Endodermal cell (in vitro differentiated cells): ENCODE results near the gene C8G. TPM values are rescaled to one million over a fixed set of nuclear protein-coding genes. Genes with fewer than 3 reads are reported as not detected.

Experiments used
- DNase-seq: peaks from one replicate; pipeline ENCODE4 v3.0.0-alpha.2; 2017
- H3K27ac ChIP-seq: 2 replicates; pipeline ENCODE4 v1.5.1; 2013; ENCODE audit warnings: mild to moderate bottlenecking, low read depth, low read length, moderate library complexity
- H3K27me3 ChIP-seq: 2 replicates; pipeline ENCODE4 v1.6.1; 2013; ENCODE audit warnings: mild to moderate bottlenecking, low read length, moderate library complexity; ENCODE audit not compliant: insufficient read depth, control insufficient read depth, poor library complexity, severe bottlenecking
- H3K36me3 ChIP-seq: 2 replicates; pipeline ENCODE4 v1.7.0; 2013; ENCODE audit warnings: mild to moderate bottlenecking, low read length, moderate library complexity; ENCODE audit not compliant: control insufficient read depth, insufficient read depth
- H3K4me1 ChIP-seq: one replicate; pipeline ENCODE4 v1.7.0; 2013; ENCODE audit warnings: low read length; ENCODE audit not compliant: control insufficient read depth, insufficient read depth
- H3K4me3 ChIP-seq: 2 replicates; pipeline ENCODE4 v1.5.1; 2013; ENCODE audit warnings: mild to moderate bottlenecking, low read length, moderate library complexity
- H3K9ac ChIP-seq: 2 replicates; pipeline ENCODE4 v1.6.1; 2013; ENCODE audit warnings: mild to moderate bottlenecking, low read length, moderate library complexity; ENCODE audit not compliant: poor library complexity, severe bottlenecking; ENCODE audit errors: extremely low read depth
- H3K9me3 ChIP-seq: 2 replicates; pipeline ENCODE4 v1.6.1; 2013; ENCODE audit warnings: mild to moderate bottlenecking, low read length, moderate library complexity; ENCODE audit not compliant: control insufficient read depth
- H3K27ac Mint-ChIP-seq: 2 replicates; pipeline ENCODE4 v1.8.0; 2020; ENCODE audit warnings: mixed read lengths
- H3K27me3 Mint-ChIP-seq: 2 replicates; pipeline ENCODE4 v1.8.0; 2021; ENCODE audit warnings: mild to moderate bottlenecking, mixed read lengths; ENCODE audit not compliant: insufficient read depth
- H3K36me3 Mint-ChIP-seq: 2 replicates; pipeline ENCODE4 v1.8.0; 2020; ENCODE audit warnings: low read depth, mixed read lengths
- H3K4me1 Mint-ChIP-seq: 2 replicates; pipeline ENCODE4 v1.8.0; 2020; ENCODE audit warnings: mixed read lengths
- H3K4me3 Mint-ChIP-seq: 2 replicates; pipeline ENCODE4 v1.8.0; 2020; ENCODE audit warnings: mild to moderate bottlenecking, moderate library complexity, mixed read lengths
- H3K9me3 Mint-ChIP-seq: 2 replicates; pipeline ENCODE4 v1.8.0; 2020; ENCODE audit warnings: mild to moderate bottlenecking, mixed read lengths
- CTCF ChIP-seq: fragments of 200-600 bp; sonication (generic); conservative IDR thresholded peaks from 2 replicates; pipeline ENCODE4 v1.5.0; 2021; ENCODE audit warnings: antibody characterized with exemption, mild to moderate bottlenecking
- WGBS, 2 experiments: methylation state at CpG; one replicate each; pipeline versions ENCODE4 v1.1.5 to v1.1.7; 2013; ENCODE audit warnings: missing lambda C conversion rate in 2 of 2, mixed read lengths in 1 of 2; ENCODE audit not compliant: insufficient coverage in 1 of 2, insufficient read length in 1 of 2; 5-methylcytosine and 5-hydroxymethylcytosine counted together
- total RNA-seq, 2 donors: library from RNA; stranded (reverse); fragmentation: NEBNext Ultra II Directional in 1 of 2; extraction: Animal tissue kit (Norgen Biotek cat#: 25700) in 1 of 2; gene quantifications; 2 replicates in 1 of 2; 3 replicates in 1 of 2; pipeline ENCODE4 v1.2.1, GENCODE V29; 2021

C8G gene
- total RNA-seq, 2 donors from 2014 or later, result 1.2 to 1.6 TPM

- Histone ChIP-seq H3K27ac (no peak overlapping the region), H3K36me3 (peaks cover 58% of the 10 kb centered on the region), H3K4me1 (no peaks in the 10 kb centered on the region), H3K27me3 (no peaks in the 10 kb centered on the region), H3K9ac (no peak overlapping the region), H3K9me3 (no peaks in the 10 kb centered on the region), H3K4me3 (no peak overlapping the region)
- no peak for DNase-seq
- Mint-ChIP-seq H3K4me1 (no peaks in the 10 kb centered on the region), H3K9me3 (no peaks in the 10 kb centered on the region), H3K27me3 (no peaks in the 10 kb centered on the region), H3K4me3 (no peak overlapping the region), H3K36me3 (peaks cover 64% of the 10 kb centered on the region), H3K27ac (peak overlapping the region; percentile 39)
- 94 to 95% methylated on average over 3 to 12 of the region's 12 CpGs for WGBS, 2 experiments
- peak; percentile 51 for TF ChIP-seq CTCF
Observed at GRCh38 chr9:136910901-136911245, 34.2 kb upstream of the C8G start.

- Mint-ChIP-seq H3K4me3 (no peak overlapping the region), H3K27ac (no peak overlapping the region), H3K36me3 (peaks cover 56% of the 10 kb centered on the region), H3K4me1 (no peaks in the 10 kb centered on the region), H3K9me3 (no peaks in the 10 kb centered on the region), H3K27me3 (no peaks in the 10 kb centered on the region)
- TF ChIP-seq CTCF, result no peak
- no peak overlapping the region for H3K27ac ChIP-seq
- no peaks in the 10 kb centered on the region for H3K4me1 ChIP-seq
- H3K27me3 ChIP-seq, result no peaks in the 10 kb centered on the region
- no peak overlapping the region for H3K9ac ChIP-seq
- H3K9me3 ChIP-seq, result no peaks in the 10 kb centered on the region
- WGBS, 2 experiments, result 94 to 96% methylated on average over 8 to 17 of the region's 17 CpGs
- no peak overlapping the region for H3K4me3 ChIP-seq
- H3K36me3 ChIP-seq, result peaks cover 54% of the 10 kb centered on the region
- no peak for DNase-seq
Observed at GRCh38 chr9:136913701-136914438, 31.2 kb upstream of the C8G start.

- H3K4me1 ChIP-seq, result no peaks in the 10 kb centered on the region
- Mint-ChIP-seq H3K27ac (no peak overlapping the region), H3K36me3 (peaks cover 53% of the 10 kb centered on the region), H3K4me3 (no peak overlapping the region), H3K27me3 (no peaks in the 10 kb centered on the region), H3K9me3 (no peaks in the 10 kb centered on the region), H3K4me1 (no peaks in the 10 kb centered on the region)
- no peak for DNase-seq
- H3K9me3 ChIP-seq, result no peaks in the 10 kb centered on the region
- TF ChIP-seq CTCF, result no peak
- H3K36me3 ChIP-seq, result peaks cover 53% of the 10 kb centered on the region
- 88 to 93% methylated on average over 13 to 21 of the region's 21 CpGs for WGBS, 2 experiments
- no peak overlapping the region for H3K27ac ChIP-seq
- no peak overlapping the region for H3K4me3 ChIP-seq
- H3K27me3 ChIP-seq, result no peaks in the 10 kb centered on the region
- no peak overlapping the region for H3K9ac ChIP-seq
Observed at GRCh38 chr9:136915632-136916329, 29.3 kb upstream of the C8G start.
